ENCODE data around the gene ZNF718.
"Not testable (repeated sequence)": the region's sequence is repeated elsewhere in the genome, so short reads cannot be mapped to it uniquely, and the experiment has no call there.

Gene ZNF718

GRCh38 chr4:124275-125081, at the start of gene ZNF718:
TSS of gene ZNF718 (plus strand) at chr4:124501. CDS start at chr4:124671, 170 bp downstream.
- peak; percentile 84 to 87 for DNase-seq (ENCODE audit: low read depth in 2 of 2)

- DNase-seq (ENCODE audit: low read depth in 2 of 2) = no peak
These were observed 38.4 kb upstream of the ZNF718 start for GRCh38 chr4:85951-86350.

- DNase-seq (ENCODE audit: low read depth in 2 of 2) = not testable (repeated sequence)
These were observed 37.6 kb upstream of the ZNF718 start for GRCh38 chr4:86559-87324.

GRCh38 chr4:98386-98785, 25.9 kb upstream of the ZNF718 start:
- DNase-seq (ENCODE audit: low read depth in 2 of 2) = no peak

- no peak for DNase-seq (ENCODE audit: low read depth in 2 of 2)
These were observed 24.4 kb upstream of the ZNF718 start for GRCh38 chr4:99863-100262.

- no peak for DNase-seq (ENCODE audit: low read depth in 2 of 2)
These were observed 17.2 kb upstream of the ZNF718 start for GRCh38 chr4:107083-107443.

GRCh38 chr4:107444-108429, 16.6 kb upstream of the ZNF718 start:
- DNase-seq (ENCODE audit: low read depth in 2 of 2) = no peak

- no peak for DNase-seq (ENCODE audit: low read depth in 2 of 2)
These were observed 11.5 kb upstream of the ZNF718 start for GRCh38 chr4:112771-113170.

GRCh38 chr4:113732-114131, 10.6 kb upstream of the ZNF718 start:
- DNase-seq (ENCODE audit: low read depth in 2 of 2) = no peak

GRCh38 chr4:114149-114548, 10.2 kb upstream of the ZNF718 start:
- no peak for DNase-seq (ENCODE audit: low read depth in 2 of 2)

- DNase-seq (ENCODE audit: low read depth in 2 of 2) = no peak
These were observed 7.8 kb upstream of the ZNF718 start for GRCh38 chr4:116499-116898.

- no peak for DNase-seq (ENCODE audit: low read depth in 2 of 2)
These were observed 3.7 kb upstream of the ZNF718 start for GRCh38 chr4:120616-121015.

- DNase-seq (ENCODE audit: low read depth in 2 of 2) = peak in 1 of 2 donors; percentile 12
These were observed 2.8 kb upstream of the ZNF718 start for GRCh38 chr4:121408-122084.

- not testable (repeated sequence) for DNase-seq (ENCODE audit: low read depth in 2 of 2)
These were observed 403 bp upstream of the ZNF718 start for GRCh38 chr4:123922-124274.

GRCh38 chr4:125091-125771, 930 bp downstream of the ZNF718 start:
- peak in 1 of 2 donors; percentile 7 for DNase-seq (ENCODE audit: low read depth in 2 of 2)

- DNase-seq (ENCODE audit: low read depth in 2 of 2) = no peak
These were observed 1.5 kb downstream of the ZNF718 start for GRCh38 chr4:125833-126232.

- no peak for DNase-seq (ENCODE audit: low read depth in 2 of 2)
These were observed 8.2 kb downstream of the ZNF718 start for GRCh38 chr4:132483-132882.

GRCh38 chr4:138935-139334, 14.6 kb downstream of the ZNF718 start:
- no peak for DNase-seq (ENCODE audit: low read depth in 2 of 2)

GRCh38 chr4:139691-140090, 15.4 kb downstream of the ZNF718 start:
- DNase-seq (ENCODE audit: low read depth in 2 of 2) = no peak

- no peak for DNase-seq (ENCODE audit: low read depth in 2 of 2)
These were observed 22.3 kb downstream of the ZNF718 start for GRCh38 chr4:146621-147020.

GRCh38 chr4:147233-147632, 22.9 kb downstream of the ZNF718 start:
- no peak for DNase-seq (ENCODE audit: low read depth in 2 of 2)
